A549 (cell line): ENCODE results near the gene INTS6.

Source experiments
- MYC ChIP-seq: IDR thresholded peaks from 2 replicates; pipeline ENCODE4 v1.6.1; 2012; ENCODE audit warnings: mild to moderate bottlenecking, inconsistent platforms, low read length, improper control_type of control experiment, borderline replicate concordance
- NR3C1 ChIP-seq: fragments of >200 bp; sonication (Bioruptor Twin); formaldehyde crosslinking; IDR thresholded peaks from 3 replicates; pipeline ENCODE4 v1.6.1; 2017
- POLR2AphosphoS2 ChIP-seq: conservative IDR thresholded peaks from 2 replicates; pipeline ENCODE4 v1.6.1; 2012; ENCODE audit warnings: low read length, improper control_type of control experiment, inconsistent platforms

DNA sequence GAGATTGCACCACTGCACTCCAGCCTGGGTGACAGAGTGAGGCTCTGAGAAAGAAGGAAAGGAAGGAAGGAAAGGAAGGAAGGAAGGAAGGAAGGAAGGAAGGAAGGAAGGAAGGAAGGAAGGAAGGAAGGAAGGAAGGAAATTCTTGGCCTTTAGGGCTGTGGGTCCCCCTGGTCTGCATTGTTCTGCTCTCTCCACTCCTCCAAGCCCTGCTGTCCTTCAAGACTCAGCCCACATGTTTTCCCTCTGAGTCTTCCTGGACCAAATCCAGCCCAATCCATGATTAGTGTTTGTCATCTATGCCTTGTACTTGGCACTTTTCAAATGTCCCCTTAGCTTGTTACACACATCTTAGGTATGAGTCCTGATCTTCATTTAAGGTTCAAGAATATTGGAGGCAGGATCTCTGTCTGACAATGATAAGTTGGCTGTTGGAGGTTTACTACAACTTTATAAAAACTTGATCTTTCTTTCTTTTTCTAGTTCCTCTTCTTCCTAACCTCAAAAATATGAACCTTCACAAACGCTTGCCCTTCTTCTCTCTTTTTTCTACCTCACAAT is 48.8 kb upstream of the INTS6 start:
- TF ChIP-seq MYC, result no peak
- TF ChIP-seq NR3C1, result no peak
- no peak for TF ChIP-seq POLR2AphosphoS2
